Breast epithelium (tissue), 4 donors: ENCODE measurements around the gene RNF166. TPM values are rescaled to one million over a fixed set of nuclear protein-coding genes. Genes with fewer than 3 reads are reported as not detected.

Source experiments
- DNase-seq, 2 donors: peaks; one replicate each; pipeline ENCODE4 v3.0.0-alpha.2; 2019; ENCODE audit warnings: low spot score in 2 of 2
- H3K27ac ChIP-seq, 2 donors: fragments of 200-600 bp; sonication (generic) in 1 of 2; one replicate each; pipeline ENCODE4 v1.5.1; 2016 to 2019; ENCODE audit warnings: mild to moderate bottlenecking in 1 of 2
- H3K27me3 ChIP-seq, 2 donors: fragments of 200-600 bp; sonication (generic) in 1 of 2; one replicate each; pipeline versions ENCODE4 v1.5.1 to v1.6.0; 2017 to 2019; ENCODE audit warnings: control low read depth in 1 of 2, mild to moderate bottlenecking in 1 of 2
- H3K36me3 ChIP-seq: fragments of 200-600 bp; one replicate; pipeline ENCODE4 v1.5.1; 2019
- H3K4me1 ChIP-seq, 2 donors: fragments of 200-600 bp; sonication (generic); one replicate each; pipeline ENCODE4 v1.5.1; 2016 to 2019; ENCODE audit warnings: control low read depth in 1 of 2
- H3K4me3 ChIP-seq, 3 donors: fragments of 200-600 bp; sonication (generic); 1 replicate in 2 of 3; 2 replicates in 1 of 3; pipeline ENCODE4 v1.5.1; 2016 to 2019; ENCODE audit warnings: mild to moderate bottlenecking in 3 of 3, moderate library complexity in 2 of 3
- H3K9me3 ChIP-seq, 2 donors: fragments of 200-600 bp; sonication (generic) in 1 of 2; one replicate each; pipeline ENCODE4 v1.5.1; 2016 to 2019; ENCODE audit warnings: control low read depth in 1 of 2
- CTCF ChIP-seq, 3 donors: fragments of 450-650 bp; IDR thresholded peaks; one replicate each; pipeline ENCODE4 v1.5.1; 2016 to 2017; ENCODE audit warnings: antibody characterized with exemption in 3 of 3, mild to moderate bottlenecking in 3 of 3, moderate library complexity in 3 of 3
- POLR2A ChIP-seq: fragments of 450-650 bp; IDR thresholded peaks from one replicate; pipeline ENCODE4 v1.6.1; 2016; ENCODE audit warnings: antibody characterized with exemption, mild to moderate bottlenecking, moderate library complexity
- POLR2AphosphoS5 ChIP-seq, 3 donors: sonication (generic); formaldehyde crosslinking; IDR thresholded peaks; one replicate each; pipeline ENCODE4 v1.6.1; 2017; ENCODE audit warnings: antibody characterized with exemption in 3 of 3
- intact Hi-C: fragments of 100-400 bp; cut with DNase I; formaldehyde crosslinking; loops from one replicate; pipeline ENCODE4 v1.15.1; 2023; ENCODE audit warnings: low total_unique reads
- total RNA-seq, 3 donors: library from RNA; depleted of rRNA; stranded (reverse); fragments of >200 nt; gene quantifications; one replicate each; pipeline ENCODE4 v1.1.0, GENCODE V29; 2016

Gene RNF166
- total RNA-seq, 3 donors from 2014 or later: 19.2 to 22.0 (median 21.9) TPM

DNA sequence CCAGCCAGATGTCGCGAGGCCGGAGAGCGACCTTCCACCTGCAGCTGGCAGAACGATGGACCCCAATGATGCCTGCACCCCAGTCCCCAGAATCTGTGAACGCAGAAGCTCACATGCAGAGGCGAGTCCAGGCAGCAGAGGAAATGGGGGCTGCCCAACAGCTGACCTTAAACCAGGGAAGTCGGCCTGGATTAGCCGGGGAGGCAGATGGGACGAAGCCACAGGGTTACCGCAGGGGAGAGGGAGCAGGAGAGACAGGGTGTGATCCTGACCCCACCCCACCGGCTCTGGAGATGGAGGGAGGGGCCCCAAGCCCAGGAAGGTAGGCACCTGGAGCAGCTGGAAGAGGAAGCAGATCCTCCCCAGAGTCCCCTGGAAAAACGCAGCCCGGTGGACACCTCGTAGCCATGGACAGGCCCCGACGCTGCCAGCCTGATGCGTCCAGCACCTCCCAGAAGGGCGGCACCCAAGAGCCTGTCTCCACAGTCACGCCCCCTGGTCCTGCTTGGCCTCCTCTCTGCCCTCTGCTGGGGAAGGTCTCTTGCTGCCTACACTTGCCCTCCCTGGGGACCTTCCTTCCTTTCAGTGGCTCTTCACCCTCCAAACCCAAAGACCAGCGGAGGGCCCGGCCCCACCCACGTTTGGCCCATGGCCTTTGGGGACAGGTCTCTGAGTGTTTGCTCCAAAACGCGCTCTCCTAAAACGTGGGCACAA, 41.5 kb upstream of the RNF166 start:
- H3K36me3 ChIP-seq: no peaks in the 10 kb centered on the region
- no peaks in the 10 kb centered on the region for H3K9me3 ChIP-seq
- intact Hi-C loops: no loop called here
- H3K4me1 ChIP-seq: peaks cover 0 to 4% of the 10 kb centered on the region in 2 donors
- no peak for DNase-seq
- H3K4me3 ChIP-seq: no peak overlapping the region
- H3K27me3 ChIP-seq: no peaks in the 10 kb centered on the region
- H3K27ac ChIP-seq: no peak overlapping the region
- TF ChIP-seq POLR2AphosphoS5 (IDR thresholded peaks at IDR 0.05): no peak
- TF ChIP-seq CTCF (IDR thresholded peaks at IDR 0.05): no peak
- TF ChIP-seq POLR2A: no peak

DNA sequence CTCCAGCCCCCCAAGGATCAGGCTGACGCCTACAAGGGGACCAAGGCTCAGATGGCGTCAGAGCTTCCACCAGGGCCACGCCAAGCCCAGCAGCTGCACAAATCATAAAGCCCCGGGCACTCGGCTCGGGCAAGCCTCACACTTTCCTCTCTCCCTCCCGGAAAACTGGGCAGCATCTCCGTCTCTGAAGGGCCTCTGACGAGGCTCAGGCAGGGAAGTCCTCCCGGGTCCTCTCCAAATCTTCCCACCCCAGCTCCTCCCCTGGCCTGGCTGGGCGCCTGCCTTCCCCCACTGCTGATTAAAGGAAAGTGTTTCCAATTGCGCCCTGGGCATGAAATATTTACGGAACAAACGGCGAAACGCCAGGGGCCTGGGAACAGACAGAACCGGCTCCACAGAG, 40.3 kb upstream of the RNF166 start:
- intact Hi-C loops: no loop called here
- peak overlapping the region; percentile 43 to 52 for H3K27ac ChIP-seq
- TF ChIP-seq CTCF (IDR thresholded peaks at IDR 0.05): no peak
- TF ChIP-seq POLR2AphosphoS5 (IDR thresholded peaks at IDR 0.05): no peak
- TF ChIP-seq POLR2A: no peak

DNA sequence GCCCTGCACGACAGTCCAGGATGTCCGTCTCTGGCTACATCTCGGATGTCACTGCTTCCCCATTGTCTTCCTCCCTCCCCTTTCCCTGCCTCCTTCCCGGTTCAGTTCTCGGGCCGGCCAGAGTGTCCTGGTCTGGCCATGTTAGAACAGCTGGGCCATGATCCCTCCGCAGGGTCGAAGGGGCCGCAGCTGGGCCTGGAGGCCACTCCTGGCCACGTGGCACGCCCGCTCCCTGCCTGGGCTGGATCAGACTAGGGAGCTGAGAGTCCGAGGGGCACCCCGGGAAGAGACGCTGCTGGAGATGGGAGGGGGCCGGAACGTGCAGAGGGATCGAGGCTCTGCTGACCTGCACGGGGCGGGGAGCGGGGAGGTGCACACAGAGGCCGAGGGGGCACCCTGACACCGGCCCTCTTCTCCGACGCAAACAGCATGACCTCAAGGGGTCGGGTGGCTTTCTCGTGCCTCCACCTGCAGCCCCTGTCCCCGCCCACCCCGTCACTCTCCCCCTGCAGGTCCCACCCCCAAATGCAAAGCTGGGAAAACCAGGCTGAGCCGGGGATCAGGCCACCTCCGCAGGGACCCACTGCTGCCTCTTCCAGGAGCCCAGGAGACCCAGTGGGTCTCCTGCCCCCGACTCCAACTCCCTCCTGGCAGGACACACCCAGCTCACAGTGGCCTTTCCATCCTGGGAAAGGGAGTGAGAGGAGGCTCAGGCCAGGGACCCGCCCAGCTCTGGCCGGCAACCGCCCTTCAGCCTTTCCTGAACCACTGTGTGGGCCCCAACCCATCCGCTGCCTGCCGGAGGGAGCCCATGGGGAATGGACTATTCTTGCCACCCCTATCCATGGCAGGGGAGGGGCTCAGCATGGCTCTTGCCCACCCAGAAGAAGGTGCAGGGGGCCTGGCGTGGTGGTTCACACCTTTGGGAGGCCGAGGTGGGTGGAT, 38.6 kb upstream of the RNF166 start:
- Histone ChIP-seq H3K27ac (no peak overlapping the region), H3K4me1 (peaks cover 0 to 4% of the 10 kb centered on the region in 2 donors), H3K4me3 (no peak overlapping the region), H3K9me3 (no peaks in the 10 kb centered on the region), H3K27me3 (no peaks in the 10 kb centered on the region), H3K36me3 (no peaks in the 10 kb centered on the region)
- intact Hi-C loops: loop anchor here (5.0 kb wide), 1 partner anchor 37 kb away; no protein-coding TSS in a partner anchor
- TF ChIP-seq CTCF (IDR thresholded peaks at IDR 0.05) (no peak), POLR2A (no peak), POLR2AphosphoS5 (IDR thresholded peaks at IDR 0.05) (no peak)
- DNase-seq: no peak

More for the DNA sequence above, 40.3 kb upstream of the RNF166 start:
- Histone ChIP-seq H3K4me1 (peaks cover 0 to 4% of the 10 kb centered on the region in 2 donors), H3K4me3 (no peak overlapping the region), H3K27me3 (no peaks in the 10 kb centered on the region), H3K9me3 (no peaks in the 10 kb centered on the region), H3K36me3 (no peaks in the 10 kb centered on the region)
- no peak for DNase-seq

DNA sequence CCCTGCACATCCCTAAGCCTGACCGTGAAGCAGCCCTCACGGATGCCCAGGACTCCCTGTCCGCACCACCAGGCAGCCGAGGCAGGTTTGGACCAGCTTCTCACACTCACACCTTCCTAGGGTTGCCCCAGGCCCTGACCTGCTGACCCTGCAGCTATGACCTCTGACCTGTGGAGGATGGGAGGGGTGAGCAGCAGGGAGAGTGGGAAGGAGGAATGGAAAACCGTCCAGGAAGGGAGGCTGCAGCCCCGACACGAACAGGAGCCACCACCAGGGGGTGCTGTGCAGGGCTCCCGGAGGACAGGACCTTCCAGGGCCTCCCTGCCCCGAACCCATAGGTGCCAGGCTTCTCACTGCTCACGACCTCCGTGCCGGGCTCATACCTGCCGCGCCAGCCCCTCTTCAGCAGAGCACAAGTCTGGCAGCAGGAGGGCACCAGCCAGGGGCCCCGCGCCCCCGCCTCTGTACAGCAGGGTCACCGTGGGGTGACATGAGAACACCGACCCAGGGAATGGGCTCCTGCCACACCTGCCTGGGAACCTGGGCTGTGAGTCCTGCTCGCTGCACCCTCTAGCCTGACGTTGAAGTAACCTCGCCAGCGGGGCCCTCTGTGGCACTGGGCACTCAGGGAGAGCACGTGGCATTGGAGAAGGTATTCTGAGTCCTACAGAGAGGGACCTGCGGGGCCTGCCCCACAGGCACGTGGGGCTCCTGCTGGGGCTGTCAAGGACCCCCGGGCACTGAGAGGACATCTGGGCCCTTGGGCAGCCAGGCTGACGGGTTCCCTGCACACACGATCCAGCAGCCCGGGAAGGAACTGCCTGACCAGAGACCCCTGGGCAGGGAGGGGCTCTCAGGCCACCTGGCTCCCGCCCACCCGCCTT, 37.7 kb upstream of the RNF166 start:
- Histone ChIP-seq H3K9me3 (no peaks in the 10 kb centered on the region), H3K4me1 (peaks cover 0 to 4% of the 10 kb centered on the region in 2 donors), H3K27me3 (no peaks in the 10 kb centered on the region), H3K4me3 (peak overlapping the region in 1 of 3 donors; percentile 9), H3K36me3 (no peaks in the 10 kb centered on the region), H3K27ac (no peak overlapping the region)
- DNase-seq: peak; percentile 58 to 87
- intact Hi-C loops: loop anchor here (5.0 kb wide), 1 partner anchor 38 kb away; no protein-coding TSS in a partner anchor
- TF ChIP-seq CTCF (IDR thresholded peaks at IDR 0.05): peak; percentile 76 to 85 (median 78)
- peak in 2 of 3 donors; percentile 29 to 40 for TF ChIP-seq POLR2AphosphoS5 (IDR thresholded peaks at IDR 0.05)
- TF ChIP-seq POLR2A: no peak
